A549 (cell line): Measurements from ENCODE around the gene GDF7.

ENCODE experiments used
- CEBPB ChIP-seq, 2 experiments: fragments of >200 bp in 1 of 2; sonication (Bioruptor Twin) in 1 of 2; formaldehyde crosslinking in 1 of 2; IDR thresholded peaks; 2 replicates each; pipeline ENCODE4 v1.6.1; 2012 to 2016
- ESRRA ChIP-seq: fragments of 150-350 bp; IDR thresholded peaks from 2 replicates; pipeline ENCODE4 v1.6.1; 2014; ENCODE audit warnings: mild to moderate bottlenecking, low read length, borderline replicate concordance
- FOSL2 ChIP-seq, 2 experiments: fragments of 450-650 bp in 1 of 2; fragments of >200 bp in 1 of 2; sonication (Bioruptor Twin) in 1 of 2; formaldehyde crosslinking; IDR thresholded peaks; 2 replicates each; pipeline versions ENCODE4 v1.5.0 to v1.6.1; 2016 to 2020; ENCODE audit warnings: mild to moderate bottlenecking in 1 of 2, moderate library complexity in 1 of 2
- GATA3 ChIP-seq: IDR thresholded peaks from 2 replicates; pipeline ENCODE4 v1.6.1; 2012; ENCODE audit warnings: borderline replicate concordance
- HDAC2 ChIP-seq: fragments of 200-600 bp; sonication (generic); IDR thresholded peaks from 2 replicates; pipeline ENCODE4 v1.6.1; 2016
- HMGXB4 ChIP-seq: fragments of 250-450 bp; sonication (Bioruptor Pico); IDR thresholded peaks from 2 replicates; pipeline ENCODE4 v1.5.0; 2021; ENCODE audit warnings: mild to moderate bottlenecking, moderate library complexity, borderline replicate concordance
- POLR2A ChIP-seq: IDR thresholded peaks from 2 replicates; pipeline ENCODE4 v1.6.1; 2012; ENCODE audit warnings: mild to moderate bottlenecking, low read length
- POLR2AphosphoS2 ChIP-seq: conservative IDR thresholded peaks from 2 replicates; pipeline ENCODE4 v1.6.1; 2012; ENCODE audit warnings: low read length, improper control_type of control experiment, inconsistent platforms
- RAD21 ChIP-seq, 2 experiments: fragments of >200 bp in 1 of 2; sonication (Bioruptor Twin) in 1 of 2; formaldehyde crosslinking in 1 of 2; IDR thresholded peaks in 1 of 2; conservative IDR thresholded peaks in 1 of 2; 2 replicates in 1 of 2; 3 replicates in 1 of 2; pipeline ENCODE4 v1.6.1; 2012 to 2018; ENCODE audit warnings: inconsistent platforms in 1 of 2
- REST ChIP-seq: fragments of 200-600 bp; sonication (generic); IDR thresholded peaks from 2 replicates; pipeline ENCODE4 v1.6.1; 2016; ENCODE audit warnings: antibody characterized with exemption, mild to moderate bottlenecking, moderate library complexity
- RFX5 ChIP-seq: fragments of 450-650 bp; IDR thresholded peaks from 2 replicates; pipeline ENCODE4 v1.7.1; 2014; ENCODE audit warnings: antibody characterized with exemption, mild to moderate bottlenecking, moderate library complexity
- SMC3 ChIP-seq: fragments of >200 bp; sonication (Bioruptor Twin); formaldehyde crosslinking; IDR thresholded peaks from 3 replicates; pipeline ENCODE4 v1.6.1; 2018; ENCODE audit warnings: inconsistent platforms
- ZNF302 ChIP-seq: fragments of 250-450 bp; sonication (Bioruptor Pico); IDR thresholded peaks from 2 replicates; pipeline ENCODE4 v1.9.0; 2021; ENCODE audit warnings: inconsistent platforms, mild to moderate bottlenecking, moderate library complexity
- TF ChIP-seq, protein P1 (sequence below): fragments of >200 bp; sonication (Bioruptor Twin); formaldehyde crosslinking; IDR thresholded peaks from 3 replicates; pipeline ENCODE4 v1.5.1; 2016

DNA sequence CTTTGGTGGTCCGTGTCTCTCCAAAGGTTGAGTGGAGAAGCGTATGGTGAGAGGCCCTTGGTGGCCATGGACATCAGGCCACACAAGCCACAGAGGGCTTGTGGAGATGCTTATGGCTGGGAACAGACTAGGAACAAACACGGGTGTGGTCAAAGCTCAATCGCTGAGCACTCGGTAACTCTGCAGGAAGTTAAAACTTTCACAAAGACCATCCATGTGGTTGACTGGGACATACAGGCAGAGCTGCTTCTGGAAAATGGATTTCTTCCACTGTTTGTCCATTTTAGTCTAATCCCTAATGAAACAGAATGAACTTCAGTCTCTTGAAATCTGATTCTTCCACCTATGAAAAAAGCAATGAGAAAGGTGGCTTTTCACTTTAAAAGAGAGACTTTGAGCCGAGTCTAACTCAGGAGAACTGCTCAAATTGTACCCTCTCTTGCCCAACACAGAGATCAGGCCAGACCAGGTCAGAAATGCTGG lies 17.7 kb downstream of the GDF7 start:
- TF ChIP-seq, protein P1, sequence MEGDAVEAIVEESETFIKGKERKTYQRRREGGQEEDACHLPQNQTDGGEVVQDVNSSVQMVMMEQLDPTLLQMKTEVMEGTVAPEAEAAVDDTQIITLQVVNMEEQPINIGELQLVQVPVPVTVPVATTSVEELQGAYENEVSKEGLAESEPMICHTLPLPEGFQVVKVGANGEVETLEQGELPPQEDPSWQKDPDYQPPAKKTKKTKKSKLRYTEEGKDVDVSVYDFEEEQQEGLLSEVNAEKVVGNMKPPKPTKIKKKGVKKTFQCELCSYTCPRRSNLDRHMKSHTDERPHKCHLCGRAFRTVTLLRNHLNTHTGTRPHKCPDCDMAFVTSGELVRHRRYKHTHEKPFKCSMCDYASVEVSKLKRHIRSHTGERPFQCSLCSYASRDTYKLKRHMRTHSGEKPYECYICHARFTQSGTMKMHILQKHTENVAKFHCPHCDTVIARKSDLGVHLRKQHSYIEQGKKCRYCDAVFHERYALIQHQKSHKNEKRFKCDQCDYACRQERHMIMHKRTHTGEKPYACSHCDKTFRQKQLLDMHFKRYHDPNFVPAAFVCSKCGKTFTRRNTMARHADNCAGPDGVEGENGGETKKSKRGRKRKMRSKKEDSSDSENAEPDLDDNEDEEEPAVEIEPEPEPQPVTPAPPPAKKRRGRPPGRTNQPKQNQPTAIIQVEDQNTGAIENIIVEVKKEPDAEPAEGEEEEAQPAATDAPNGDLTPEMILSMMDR = no peak
- TF ChIP-seq RAD21 (conservative IDR thresholded peaks at IDR 0.05 in 1 of 2, IDR thresholded peaks at IDR 0.05 in 1 of 2) (no peak), POLR2A (no peak), RFX5 (no peak), REST (no peak), FOSL2 (IDR thresholded peaks at IDR 0.05) (no peak), FOSL2 (CRISPR knock-in tag; IDR thresholded peaks at IDR 0.05) (no peak), POLR2AphosphoS2 (no peak), CEBPB (IDR thresholded peaks at IDR 0.05) (no peak), GATA3 (no peak), HDAC2 (no peak), SMC3 (no peak), ZNF302 (no peak), ESRRA (no peak), HMGXB4 (no peak)
